ENCODE measurements around the gene USP7.

The USP7 gene

GRCh38 chr16:8899709-8900317 is 63.9 kb downstream of the USP7 start:
- DNase-seq (ENCODE audit: low spot score) = no peak

- DNase-seq (ENCODE audit: low spot score) = no peak
These were observed 64.9 kb downstream of the USP7 start for GRCh38 chr16:8898660-8899318.

GRCh38 chr16:8894736-8895334 is 68.9 kb downstream of the USP7 start:
- DNase-seq (ENCODE audit: low spot score) = no peak

- no peak for DNase-seq (ENCODE audit: low spot score)
These were observed 69.6 kb downstream of the USP7 start for GRCh38 chr16:8893976-8894690.

DNA sequence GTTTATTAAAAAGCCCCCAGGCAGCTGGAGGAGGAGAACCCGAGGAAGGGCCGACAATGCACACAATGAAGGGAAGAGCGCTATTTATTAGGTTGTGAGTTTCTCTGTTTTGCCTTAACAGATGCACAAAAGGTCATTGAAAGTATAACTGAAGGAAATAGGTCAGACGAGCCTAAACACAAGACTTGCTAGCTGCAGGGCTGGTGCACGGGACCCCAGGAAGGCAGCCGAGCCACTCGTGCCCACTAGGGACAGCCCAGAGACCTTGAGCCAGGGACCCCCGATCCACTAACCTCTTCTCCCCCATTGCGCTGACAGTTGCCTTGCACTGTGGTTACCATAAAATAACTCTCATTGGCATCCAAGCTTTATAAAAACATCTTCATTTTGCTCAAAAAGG is 70.3 kb downstream of the USP7 start:
- no peak for DNase-seq (ENCODE audit: low spot score)

GRCh38 chr16:8892101-8892575 is 71.6 kb downstream of the USP7 start:
- DNase-seq (ENCODE audit: low spot score) = no peak

DNA sequence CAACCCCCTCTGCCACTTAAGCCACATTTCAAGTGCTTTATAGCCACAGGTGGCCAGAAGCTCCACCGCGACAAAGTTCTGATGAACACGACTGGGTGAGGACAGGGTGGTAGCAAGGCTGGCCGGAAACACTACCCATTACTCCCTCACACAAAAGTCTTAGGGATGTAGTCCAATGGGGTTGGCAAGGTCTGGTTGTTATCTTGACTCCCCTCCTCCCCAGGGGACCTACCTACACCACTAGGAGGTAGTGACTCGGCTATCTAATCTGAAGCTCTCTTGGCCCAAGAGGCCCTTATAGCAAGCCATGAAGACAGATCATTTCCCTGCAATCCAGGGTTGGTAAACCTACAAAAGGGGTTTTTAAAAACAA is 73.2 kb downstream of the USP7 start:
- DNase-seq (ENCODE audit: low spot score) = no peak

DNA sequence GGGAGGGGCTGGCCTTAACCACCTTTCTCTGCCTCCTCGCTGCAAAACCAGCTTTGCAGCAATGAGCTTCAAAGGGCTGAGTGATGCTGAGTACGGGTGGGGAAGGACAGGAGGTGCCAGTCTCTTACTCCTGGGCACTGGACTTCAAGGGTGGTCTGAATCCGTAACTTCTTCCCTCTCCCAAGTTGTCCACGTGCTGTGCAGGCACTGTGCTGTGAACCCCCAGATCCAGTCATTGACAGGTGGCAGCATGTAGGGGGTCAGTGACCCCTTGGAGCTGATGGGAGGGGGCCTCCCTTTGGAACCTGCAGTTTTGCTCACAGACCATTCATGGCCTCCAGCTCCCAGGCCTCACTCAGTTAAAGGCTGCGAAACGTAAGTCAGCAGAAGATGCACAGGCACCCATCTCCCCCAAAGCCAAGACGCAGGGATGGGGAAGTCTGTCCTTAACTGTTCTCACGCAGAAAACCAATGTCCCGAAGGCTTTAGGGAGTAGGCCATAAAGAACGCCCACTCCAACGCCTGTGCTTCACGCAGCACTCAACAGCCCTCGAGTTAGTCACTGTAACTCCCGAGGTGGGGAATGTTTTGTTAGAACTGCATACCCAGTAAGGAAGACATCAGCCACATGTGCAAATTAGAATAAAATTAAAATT is 73.7 kb downstream of the USP7 start:
- DNase-seq (ENCODE audit: low spot score) = no peak

DNA sequence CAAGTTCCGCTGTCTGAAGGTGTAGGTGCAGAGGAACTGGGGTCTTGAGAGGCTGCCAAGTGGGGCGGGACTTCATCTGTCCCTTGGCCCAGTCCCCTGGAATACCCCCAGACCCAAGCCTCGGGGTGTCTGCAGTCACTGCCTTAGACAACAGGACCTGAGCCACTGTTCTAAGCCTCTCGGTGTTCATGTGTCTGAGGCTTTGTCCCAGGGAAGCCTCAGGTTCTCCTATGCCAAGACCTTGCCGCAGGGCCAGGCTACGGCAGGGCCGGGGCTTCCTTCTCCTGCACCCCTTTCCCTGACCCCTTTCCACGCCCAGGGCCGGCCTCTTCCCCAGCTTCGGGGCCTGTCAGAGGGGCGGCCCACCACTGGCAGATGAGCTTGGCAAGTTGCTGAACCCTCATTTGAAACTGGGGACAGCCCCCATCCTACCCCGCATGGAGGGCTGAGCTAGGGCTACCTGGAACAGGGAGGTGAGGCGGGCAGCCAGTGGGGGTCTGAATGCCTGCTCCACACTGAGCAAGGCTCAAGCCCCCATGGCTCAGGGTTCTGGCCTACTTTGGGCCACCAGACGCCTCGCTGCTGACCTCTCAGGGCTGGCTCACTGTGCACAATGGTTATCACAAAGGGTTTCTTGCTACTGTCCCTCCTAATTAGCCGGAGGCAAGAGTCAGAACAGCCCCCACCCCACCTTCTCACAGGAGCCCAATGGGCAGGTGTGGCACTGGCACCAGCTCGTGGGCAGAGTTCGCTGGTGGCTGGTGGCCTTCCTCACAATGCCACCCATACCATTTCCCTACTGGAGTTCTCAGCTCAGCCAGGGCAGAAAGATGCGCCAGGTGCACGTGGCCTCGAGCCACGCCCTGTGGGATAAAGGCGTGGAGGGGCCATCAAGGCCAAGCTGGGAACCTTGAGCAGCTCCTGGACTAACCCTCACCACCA is 74.5 kb downstream of the USP7 start:
- no peak for DNase-seq (ENCODE audit: low spot score)

- DNase-seq (ENCODE audit: low spot score) = peak; percentile 32
These were observed 75.7 kb downstream of the USP7 start for GRCh38 chr16:8887952-8888560.

GRCh38 chr16:8887431-8887765 is 76.3 kb downstream of the USP7 start:
- no peak for DNase-seq (ENCODE audit: low spot score)

- DNase-seq (ENCODE audit: low spot score) = no peak
These were observed 76.9 kb downstream of the USP7 start for GRCh38 chr16:8886593-8887430.

DNA sequence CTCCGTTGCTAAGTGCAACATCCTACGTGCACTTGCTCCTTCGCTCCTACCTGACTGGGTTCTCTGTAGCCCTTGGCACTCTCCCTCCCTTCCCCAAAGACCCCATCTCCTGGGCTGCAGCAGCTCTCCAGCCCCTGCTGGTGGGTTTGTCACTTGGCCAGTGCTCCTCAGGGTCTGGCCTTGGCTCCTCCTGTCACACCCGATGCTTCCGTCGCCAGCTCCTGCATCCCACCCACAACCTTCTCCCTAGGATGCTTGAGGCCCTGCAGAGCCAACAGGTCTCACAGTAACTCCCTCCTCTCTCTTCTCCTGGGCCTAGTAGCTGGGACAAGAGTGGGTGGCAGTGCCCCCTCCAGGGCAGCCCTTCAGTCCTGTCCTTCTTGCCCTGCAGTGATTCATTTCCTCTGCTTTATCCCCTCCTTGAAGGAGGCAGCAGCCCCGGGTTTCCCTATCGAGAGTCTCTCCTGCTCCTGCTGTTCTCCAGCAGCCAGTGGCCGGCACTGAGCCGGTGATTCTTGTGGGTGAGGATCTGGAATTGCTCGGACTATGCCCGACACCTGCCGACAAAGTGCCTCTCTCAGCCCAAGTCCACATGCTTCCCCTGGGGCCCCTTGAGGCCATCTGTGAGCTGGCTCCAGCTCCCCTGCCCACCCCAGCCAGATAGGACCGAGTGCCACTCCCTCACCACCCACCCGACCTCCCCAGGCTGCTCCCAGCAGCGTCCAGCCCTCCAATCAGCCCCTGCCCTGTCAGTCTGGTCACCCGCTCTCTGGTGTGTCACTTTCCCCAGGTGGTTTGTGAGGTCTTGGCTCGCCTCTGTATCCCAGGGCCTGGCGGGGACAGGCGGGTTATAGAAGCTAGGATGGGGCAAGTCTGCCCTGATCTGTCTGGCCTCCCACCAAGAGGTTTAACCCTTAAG is 77.8 kb downstream of the USP7 start:
- DNase-seq (ENCODE audit: low spot score) = no peak

- DNase-seq (ENCODE audit: low spot score) = no peak
These were observed 80.9 kb downstream of the USP7 start for GRCh38 chr16:8882725-8883377.

GRCh38 chr16:8882041-8882617 is 81.6 kb downstream of the USP7 start, which contains the start of gene LITAFD:
Gene LITAFD (plus strand): TSS chr16:8882351. CDS start chr16:8884356, 2,005 bp downstream.
- no peak for DNase-seq (ENCODE audit: low spot score)

DNA sequence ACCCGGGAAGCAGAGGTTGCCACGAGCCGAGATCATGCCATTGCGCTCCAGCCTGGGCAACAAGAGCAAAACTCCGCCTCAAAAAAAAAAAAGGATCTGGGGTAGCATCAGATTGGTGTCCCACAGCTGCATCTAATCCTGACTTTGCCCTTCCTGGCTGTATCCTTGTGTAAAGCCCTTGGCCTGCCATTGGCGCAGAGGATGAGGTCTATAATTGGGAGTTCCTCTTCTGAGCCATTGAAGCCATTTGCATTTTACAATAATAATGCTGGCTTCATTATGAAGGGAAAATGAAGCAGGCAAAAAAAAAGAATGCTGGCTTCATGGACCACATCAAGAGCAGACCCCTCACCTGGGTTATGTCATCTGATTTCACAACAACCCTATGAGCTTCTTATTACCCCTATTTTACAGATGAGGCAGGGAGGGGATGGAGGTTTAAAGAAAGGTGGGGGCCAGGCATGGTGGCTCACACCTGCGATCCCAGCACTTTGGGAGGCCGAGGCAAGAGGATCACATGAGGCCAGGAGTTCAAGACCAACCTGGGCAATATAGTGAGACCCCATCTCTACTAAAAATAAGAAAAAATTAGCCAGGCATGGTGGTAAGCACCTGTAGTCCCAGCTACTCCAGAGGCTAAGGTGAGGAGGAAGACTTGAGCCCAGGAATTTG is 82.7 kb downstream of the USP7 start:
- no peak for DNase-seq (ENCODE audit: low spot score)

- DNase-seq (ENCODE audit: low spot score) = no peak
These were observed 85.2 kb downstream of the USP7 start for GRCh38 chr16:8878523-8878911.

Measured in hematopoietic multipotent progenitor cell treated with erythropoietin and hydrocortisone succinate and interleukin-3 and kit ligand, for 15 days (in vitro differentiated cells).